SHP77 treated with DMSO at 0.1 percent for 48 hours (cell line): ENCODE data around the gene HLCS.

Experiments used
- DNase-seq: peaks from one replicate; lab custom pipeline; 2025; lab: John Stamatoyannopoulos, UW

HLCS gene

GRCh38 chr21:36881228-36881627 lies 85.2 kb downstream of the HLCS start:
- no peak for DNase-seq

GRCh38 chr21:36879827-36880226 lies 86.6 kb downstream of the HLCS start:
- no peak for DNase-seq

GRCh38 chr21:36877741-36878140 lies 88.7 kb downstream of the HLCS start:
- DNase-seq, result no peak

GRCh38 chr21:36874665-36875064 lies 91.8 kb downstream of the HLCS start:
- DNase-seq, result no peak

GRCh38 chr21:36873513-36873912 lies 93.0 kb downstream of the HLCS start:
- DNase-seq, result no peak

GRCh38 chr21:36867291-36867905 lies 99.1 kb downstream of the HLCS start:
- DNase-seq, result no peak

- no peak for DNase-seq
Observed at GRCh38 chr21:36866419-36866818, 100.0 kb downstream of the HLCS start.

GRCh38 chr21:36864974-36865373 lies 101.5 kb downstream of the HLCS start:
- no peak for DNase-seq

- DNase-seq, result no peak
Observed at GRCh38 chr21:36863260-36863659, 103.2 kb downstream of the HLCS start.

- no peak for DNase-seq
Observed at GRCh38 chr21:36861595-36862323, 104.7 kb downstream of the HLCS start.

GRCh38 chr21:36860736-36861594 lies 105.5 kb downstream of the HLCS start:
- no peak for DNase-seq

- DNase-seq, result no peak
Observed at GRCh38 chr21:36859744-36860501, 106.5 kb downstream of the HLCS start.

- no peak for DNase-seq
Observed at GRCh38 chr21:36858320-36858957, 108.0 kb downstream of the HLCS start.

GRCh38 chr21:36856643-36857042 lies 109.8 kb downstream of the HLCS start:
- DNase-seq, result no peak

- DNase-seq, result peak; percentile 8
Observed at GRCh38 chr21:36854391-36854790, 112.1 kb downstream of the HLCS start.

- no peak for DNase-seq
Observed at GRCh38 chr21:36852864-36853263, 113.6 kb downstream of the HLCS start.

GRCh38 chr21:36852293-36852692 lies 114.2 kb downstream of the HLCS start:
- DNase-seq, result no peak

- no peak for DNase-seq
Observed at GRCh38 chr21:36851121-36851520, 115.3 kb downstream of the HLCS start.

GRCh38 chr21:36850372-36850771 lies 116.1 kb downstream of the HLCS start:
- DNase-seq, result no peak

- no peak for DNase-seq
Observed at GRCh38 chr21:36849461-36850105, 116.9 kb downstream of the HLCS start.

- no peak for DNase-seq
Observed at GRCh38 chr21:36848730-36849274, 117.7 kb downstream of the HLCS start.
